Brain microvascular endothelial cell (primary cell): Measurements from ENCODE around the gene GRID2.
"Not testable (repeated sequence)": the region's sequence is repeated elsewhere in the genome, so short reads cannot be mapped to it uniquely, and the experiment has no call there.

Experiments used
- DNase-seq: peaks from one replicate; pipeline ENCODE4 v3.0.0-alpha.2; 2020
- H3K27ac ChIP-seq: fragments of 250-450 bp; sonication (Bioruptor Pico); 2 replicates; pipeline ENCODE4 v1.5.1; 2020; ENCODE audit warnings: mild to moderate bottlenecking, moderate library complexity
- H3K27me3 ChIP-seq: fragments of 250-450 bp; sonication (Bioruptor Pico); replicated peaks from 2 replicates; pipeline ENCODE4 v1.5.1; 2020; ENCODE audit warnings: mild to moderate bottlenecking
- H3K36me3 ChIP-seq: fragments of 250-450 bp; sonication (Bioruptor Pico); replicated peaks from 2 replicates; pipeline ENCODE4 v1.5.1; 2020; ENCODE audit warnings: mild to moderate bottlenecking
- H3K4me3 ChIP-seq: 2 replicates; pipeline ENCODE4 v1.5.1; 2011; ENCODE audit warnings: low read depth, mild to moderate bottlenecking, control low read depth, low read length, moderate library complexity
- in situ Hi-C: cut with HindIII; loops from 2 replicates; pipeline ENCODE4 v1.10.0; 2017; ENCODE audit warnings: low sequenced_read_pairs, low pct_ligation_motif_present
- TF ChIP-seq, protein P1 (sequence below): IDR thresholded peaks from 2 replicates; pipeline ENCODE4 v1.5.1; 2011; ENCODE audit warnings: low read depth, mild to moderate bottlenecking, moderate library complexity, low read length, control low read depth, inconsistent platforms; ENCODE audit errors: missing control alignments

GRID2 gene

DNA sequence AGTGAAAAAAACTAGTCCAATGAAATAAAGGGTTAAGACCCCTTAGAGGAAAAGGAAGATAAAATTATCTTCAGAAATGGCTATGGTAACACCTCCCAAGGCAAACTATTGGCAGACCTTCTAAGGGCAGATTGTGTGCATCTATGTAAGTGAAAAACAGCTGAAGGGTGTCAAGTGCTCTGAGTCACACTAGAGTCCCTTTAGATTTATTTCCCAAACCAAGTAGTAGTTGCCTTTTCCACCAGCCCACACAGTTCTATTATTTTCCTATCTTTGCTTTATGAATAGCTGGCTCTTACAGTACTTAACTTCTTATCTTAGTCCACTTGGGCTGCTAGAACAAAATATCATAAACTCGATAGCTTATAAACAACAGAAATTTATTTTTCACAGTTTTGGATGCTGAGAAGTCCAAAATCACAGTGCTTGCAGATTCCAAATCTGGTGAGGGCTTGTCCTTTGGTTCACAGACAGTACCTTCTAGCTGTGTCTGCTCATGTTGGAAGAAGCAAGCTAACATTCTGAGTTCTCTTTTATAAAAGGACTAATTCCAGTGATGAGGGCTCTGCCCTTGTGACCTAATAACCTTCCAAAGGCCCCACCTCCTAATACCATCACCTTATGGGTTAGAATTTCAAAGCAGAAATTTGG lies 143.6 kb downstream of the GRID2 start:
- no peaks in the 10 kb centered on the region for H3K27me3 ChIP-seq
- TF ChIP-seq, protein P1, sequence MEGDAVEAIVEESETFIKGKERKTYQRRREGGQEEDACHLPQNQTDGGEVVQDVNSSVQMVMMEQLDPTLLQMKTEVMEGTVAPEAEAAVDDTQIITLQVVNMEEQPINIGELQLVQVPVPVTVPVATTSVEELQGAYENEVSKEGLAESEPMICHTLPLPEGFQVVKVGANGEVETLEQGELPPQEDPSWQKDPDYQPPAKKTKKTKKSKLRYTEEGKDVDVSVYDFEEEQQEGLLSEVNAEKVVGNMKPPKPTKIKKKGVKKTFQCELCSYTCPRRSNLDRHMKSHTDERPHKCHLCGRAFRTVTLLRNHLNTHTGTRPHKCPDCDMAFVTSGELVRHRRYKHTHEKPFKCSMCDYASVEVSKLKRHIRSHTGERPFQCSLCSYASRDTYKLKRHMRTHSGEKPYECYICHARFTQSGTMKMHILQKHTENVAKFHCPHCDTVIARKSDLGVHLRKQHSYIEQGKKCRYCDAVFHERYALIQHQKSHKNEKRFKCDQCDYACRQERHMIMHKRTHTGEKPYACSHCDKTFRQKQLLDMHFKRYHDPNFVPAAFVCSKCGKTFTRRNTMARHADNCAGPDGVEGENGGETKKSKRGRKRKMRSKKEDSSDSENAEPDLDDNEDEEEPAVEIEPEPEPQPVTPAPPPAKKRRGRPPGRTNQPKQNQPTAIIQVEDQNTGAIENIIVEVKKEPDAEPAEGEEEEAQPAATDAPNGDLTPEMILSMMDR: no peak
- H3K4me3 ChIP-seq: no peak overlapping the region
- no peak for DNase-seq
- in situ Hi-C loops: no loop called here
- H3K36me3 ChIP-seq: no peaks in the 10 kb centered on the region
- H3K27ac ChIP-seq: no peak overlapping the region

- H3K4me3 ChIP-seq, H3K36me3 ChIP-seq, H3K27ac ChIP-seq, DNase-seq, H3K27me3 ChIP-seq, in situ Hi-C loops: not testable (repeated sequence)
Measured at GRCh38 chr4:92448176-92448575, 144.4 kb downstream of the GRID2 start.

DNA sequence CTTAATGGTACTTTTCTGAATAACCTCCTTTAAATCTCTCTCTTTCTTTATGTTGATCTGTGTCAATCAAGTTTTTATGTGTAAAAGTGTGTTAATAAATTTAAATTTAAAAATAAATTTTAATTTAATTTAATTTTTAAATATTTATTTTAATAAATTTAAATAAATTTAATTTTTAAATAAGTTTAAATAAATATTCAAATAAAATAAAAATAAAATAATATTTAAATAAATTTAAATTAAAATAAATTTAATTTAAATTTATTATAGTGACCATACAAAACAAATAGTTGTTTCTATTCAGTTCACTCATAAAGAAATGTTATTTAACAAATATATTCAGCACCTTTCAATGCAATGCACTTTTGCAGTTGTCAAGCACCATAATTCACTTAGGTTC lies 146.9 kb downstream of the GRID2 start:
- Histone ChIP-seq H3K36me3 (no peaks in the 10 kb centered on the region), H3K27me3 (no peaks in the 10 kb centered on the region), H3K27ac (no peak overlapping the region), H3K4me3 (no peak overlapping the region)
- TF ChIP-seq, protein P1: no peak
- no peak for DNase-seq
- in situ Hi-C loops: no loop called here

DNA sequence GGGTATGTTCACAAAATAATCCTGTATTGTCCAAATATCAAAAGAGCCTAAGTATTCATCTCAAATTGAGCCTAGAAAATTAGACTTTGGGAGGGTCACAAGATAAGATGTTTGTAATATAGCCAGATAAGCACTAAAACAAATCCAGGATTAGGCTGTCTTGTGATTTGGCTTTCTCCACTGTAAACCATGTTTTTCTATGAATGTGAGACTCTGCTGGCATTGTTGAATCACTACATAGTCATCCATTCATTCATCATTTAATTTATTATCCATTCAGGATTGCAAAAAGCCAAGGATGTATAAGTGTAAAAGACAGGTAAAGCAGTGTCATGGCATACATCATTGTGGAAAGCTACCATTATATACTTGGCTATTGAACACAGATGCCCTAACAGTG lies 148.0 kb downstream of the GRID2 start:
- no peak overlapping the region for H3K27ac ChIP-seq
- TF ChIP-seq, protein P1: no peak

DNA sequence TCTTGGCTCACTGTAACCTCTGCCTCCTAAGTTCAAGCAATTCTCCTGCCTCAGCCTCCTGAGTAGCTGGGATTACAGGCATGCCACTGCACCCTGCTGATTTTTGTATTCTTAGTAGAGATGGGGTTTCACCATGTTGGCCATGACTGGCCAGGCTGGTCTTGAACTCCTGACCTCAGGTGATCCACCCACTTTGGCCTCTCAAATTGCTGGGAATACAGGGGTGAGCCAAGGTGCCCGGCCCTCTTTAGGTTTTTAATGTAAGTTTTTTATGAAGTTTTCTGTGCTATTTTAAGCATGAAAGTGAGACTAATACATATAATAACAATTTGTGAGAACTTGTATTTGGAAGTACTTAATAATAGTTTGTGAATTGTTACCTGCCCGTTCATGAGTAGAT lies 148.6 kb downstream of the GRID2 start:
- H3K27ac ChIP-seq, in situ Hi-C loops, DNase-seq, H3K4me3 ChIP-seq, H3K27me3 ChIP-seq, H3K36me3 ChIP-seq: not testable (repeated sequence)

More for the DNA sequence above, 148.0 kb downstream of the GRID2 start:
- DNase-seq: no peak
- Histone ChIP-seq H3K36me3 (no peaks in the 10 kb centered on the region), H3K4me3 (no peak overlapping the region), H3K27me3 (no peaks in the 10 kb centered on the region)
- in situ Hi-C loops: no loop called here

DNA sequence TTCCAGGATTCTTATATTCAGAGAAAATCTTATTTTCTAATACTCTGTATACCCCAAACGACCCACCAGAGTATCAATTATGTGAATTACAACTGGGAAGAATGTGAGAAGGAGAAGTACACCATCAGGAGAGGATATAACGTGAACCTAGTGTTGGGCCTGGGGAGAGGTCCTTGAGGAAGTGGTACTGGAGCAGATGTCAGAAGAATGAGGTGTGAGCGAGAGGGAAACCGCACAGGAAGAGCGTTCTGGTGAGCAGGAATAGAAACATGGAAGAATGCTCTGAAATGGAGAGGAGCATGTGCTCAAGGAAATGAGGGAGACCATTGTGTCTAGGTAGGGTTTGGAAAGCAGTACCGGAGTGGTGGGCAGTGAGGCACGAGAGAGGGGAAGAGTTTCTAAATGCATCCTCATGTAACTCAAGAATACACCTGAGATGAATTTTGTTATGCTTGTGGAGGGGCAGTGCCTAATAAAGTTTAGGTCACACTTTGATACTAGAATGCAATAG lies 151.6 kb downstream of the GRID2 start:
- in situ Hi-C loops: no loop called here
- no peaks in the 10 kb centered on the region for H3K27me3 ChIP-seq
- H3K4me3 ChIP-seq: no peak overlapping the region
- no peak overlapping the region for H3K27ac ChIP-seq
- TF ChIP-seq, protein P1: no peak
- no peaks in the 10 kb centered on the region for H3K36me3 ChIP-seq
- no peak for DNase-seq

DNA sequence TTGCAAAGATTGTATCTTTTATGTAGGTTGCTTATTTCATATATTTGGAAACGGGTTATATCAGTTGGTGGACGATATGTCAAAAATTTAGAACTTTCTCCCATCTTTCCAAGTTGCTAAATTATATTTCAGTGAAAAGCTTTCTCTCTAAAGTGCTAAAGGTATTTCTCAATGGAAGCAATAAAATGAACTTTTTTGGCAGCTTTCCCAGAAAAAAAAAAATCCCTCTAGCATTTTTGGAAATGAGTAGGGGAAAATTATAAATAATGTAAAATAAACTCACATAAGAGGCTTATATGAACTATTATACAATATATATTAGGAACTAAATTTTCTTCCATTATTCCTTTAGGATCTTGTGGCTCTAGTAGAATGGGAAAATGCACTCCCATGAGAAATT lies 152.2 kb downstream of the GRID2 start:
- Histone ChIP-seq H3K36me3 (no peaks in the 10 kb centered on the region), H3K27ac (no peak overlapping the region), H3K27me3 (no peaks in the 10 kb centered on the region), H3K4me3 (no peak overlapping the region)
- in situ Hi-C loops: no loop called here
- TF ChIP-seq, protein P1: no peak
- DNase-seq: no peak
